CD4-positive, alpha-beta T cell treated with Interleukin-17A for 4 hours (primary cell): ENCODE data around the gene CD63.

ENCODE experiments used
- DNase-seq: peaks from one replicate; pipeline ENCODE4 v3.0.0-alpha.2; 2020; ENCODE audit warnings: mixed read lengths

Gene CD63

DNA sequence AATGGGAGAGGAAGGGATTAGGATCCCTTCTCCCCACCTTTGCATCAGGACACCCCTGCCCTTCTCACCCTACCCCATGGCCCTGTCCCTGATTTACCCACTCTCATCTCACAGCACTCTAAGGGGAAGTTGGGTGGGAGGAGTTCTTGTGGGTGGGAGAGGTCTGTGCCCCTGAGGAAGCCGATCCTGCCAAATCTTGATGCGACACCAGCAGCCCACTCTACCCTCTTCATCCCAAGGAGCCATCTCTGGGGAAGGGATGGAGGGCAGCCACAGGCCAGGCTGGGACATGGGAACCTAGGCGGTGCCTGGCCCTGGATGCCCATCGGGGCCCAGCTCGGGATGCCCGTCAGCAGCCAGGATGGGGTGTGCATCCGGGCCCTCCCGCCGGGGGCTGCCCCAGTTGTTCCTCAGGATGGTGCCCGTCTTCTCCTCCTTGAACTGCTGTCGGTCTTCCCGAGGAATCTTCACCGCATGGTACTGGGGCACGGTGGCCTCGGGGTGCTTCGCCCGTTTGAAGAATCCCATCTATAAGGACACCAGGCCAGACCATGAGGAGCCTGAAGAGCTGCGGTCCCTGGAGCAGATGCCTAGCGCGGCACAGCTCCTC is 43.9 kb downstream of the CD63 start:
- no peak for DNase-seq

DNA sequence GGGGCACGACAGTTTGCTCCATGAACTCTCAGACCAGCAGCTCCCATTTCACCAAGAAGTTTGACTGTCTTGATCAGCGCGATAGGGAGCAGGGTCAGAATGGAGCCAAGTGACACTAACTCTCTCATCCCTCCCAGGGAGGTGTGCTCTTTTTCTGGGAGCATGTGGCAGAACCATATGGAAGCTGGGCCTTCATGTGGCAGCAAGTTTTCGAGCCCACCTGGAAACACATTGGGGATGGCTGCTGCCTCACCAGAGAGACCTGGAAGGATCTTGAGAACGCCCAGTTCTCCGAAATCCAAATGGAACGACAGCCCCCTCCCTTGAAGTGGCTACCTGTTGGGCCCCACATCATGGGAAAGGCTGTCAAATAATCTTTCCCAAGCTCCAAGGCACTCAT is 45.1 kb downstream of the CD63 start:
- no peak for DNase-seq

DNA sequence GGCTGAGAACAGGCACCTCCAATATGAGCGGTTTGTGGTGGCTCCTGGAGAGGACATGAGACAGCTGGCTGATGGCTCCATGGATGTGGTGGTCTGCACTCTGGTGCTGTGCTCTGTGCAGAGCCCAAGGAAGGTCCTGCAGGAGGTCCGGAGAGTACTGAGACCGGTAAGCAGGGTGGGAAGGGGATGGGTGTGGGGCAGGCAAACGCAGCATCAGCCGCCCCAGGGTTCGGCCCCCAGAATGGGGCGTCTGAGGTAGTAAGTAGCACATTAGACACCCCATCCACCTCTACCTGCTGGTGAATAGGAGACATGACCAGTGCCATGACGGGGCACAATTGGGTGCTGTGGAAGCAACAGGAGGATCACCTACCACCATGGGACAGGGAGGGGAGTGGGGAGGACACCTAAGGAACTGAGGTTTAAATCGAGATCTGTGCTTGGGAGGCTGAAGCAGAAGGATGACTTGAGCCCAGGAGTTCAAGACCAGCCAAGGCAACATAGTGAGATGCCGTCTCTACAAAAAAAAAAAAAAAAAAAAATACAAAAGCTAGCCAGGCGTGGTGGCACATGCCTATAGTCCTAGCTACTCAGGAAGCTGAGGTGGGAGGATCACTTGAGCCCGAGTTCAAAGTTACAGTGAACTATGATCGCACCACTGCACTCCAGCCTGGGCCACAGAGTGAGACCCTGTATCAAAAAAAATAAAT is 46.6 kb downstream of the CD63 start:
- no peak for DNase-seq

DNA sequence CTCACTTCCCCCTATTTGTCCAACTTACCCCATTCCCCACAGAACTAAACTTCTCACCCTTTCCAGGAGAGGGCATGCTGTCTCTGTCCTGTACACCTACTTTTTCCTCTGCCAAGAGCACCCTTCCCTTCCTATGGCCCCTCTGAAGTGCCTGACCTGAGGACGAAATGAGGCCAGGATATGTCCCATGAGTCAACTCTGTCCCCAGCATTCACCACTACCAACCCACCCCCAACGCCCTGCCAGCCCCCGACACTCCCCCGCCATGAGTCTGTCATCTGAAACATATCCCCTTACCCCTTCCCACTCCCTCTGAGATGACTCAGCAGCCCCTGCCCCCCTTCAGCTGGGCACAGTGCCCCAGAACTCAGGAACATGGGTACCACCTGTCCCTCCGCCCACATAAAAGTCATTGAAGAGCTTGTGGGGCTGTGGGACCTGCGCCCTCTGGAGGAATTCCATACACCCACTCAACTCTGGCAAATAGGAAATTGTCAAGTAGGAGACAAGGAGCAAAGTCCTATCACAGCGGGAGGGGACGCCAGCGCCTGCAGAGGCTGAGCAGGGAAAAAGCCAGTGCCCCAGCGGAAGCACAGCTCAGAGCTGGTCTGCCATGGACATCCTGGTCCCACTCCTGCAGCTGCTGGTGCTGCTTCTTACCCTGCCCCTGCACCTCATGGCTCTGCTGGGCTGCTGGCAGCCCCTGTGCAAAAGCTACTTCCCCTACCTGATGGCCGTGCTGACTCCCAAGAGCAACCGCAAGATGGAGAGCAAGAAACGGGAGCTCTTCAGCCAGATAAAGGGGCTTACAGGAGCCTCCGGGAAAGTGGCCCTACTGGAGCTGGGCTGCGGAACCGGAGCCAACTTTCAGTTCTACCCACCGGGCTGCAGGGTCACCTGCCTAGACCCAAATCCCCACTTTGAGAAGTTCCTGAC is 47.4 kb downstream of the CD63 start:
- DNase-seq, result no peak

DNA sequence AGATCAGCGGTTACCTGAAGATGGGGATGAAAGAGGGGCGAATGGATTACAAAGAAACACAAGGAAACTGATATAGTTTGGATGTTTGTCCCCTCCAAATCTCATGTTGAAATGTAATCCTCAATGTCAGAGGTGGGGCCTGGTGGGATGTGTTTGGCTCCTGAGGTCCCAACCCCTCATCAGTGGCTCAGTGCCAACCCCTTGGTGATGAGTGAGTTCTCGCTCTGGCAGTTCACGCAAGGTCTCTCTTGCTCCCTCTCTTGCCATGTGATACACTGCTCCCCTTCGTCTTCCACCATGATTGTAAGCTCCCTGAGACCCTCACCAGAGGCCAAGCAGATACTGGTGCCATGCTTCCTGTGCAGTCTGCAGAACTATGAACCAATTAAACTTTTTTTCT is 49.1 kb downstream of the CD63 start:
- no peak for DNase-seq

DNA sequence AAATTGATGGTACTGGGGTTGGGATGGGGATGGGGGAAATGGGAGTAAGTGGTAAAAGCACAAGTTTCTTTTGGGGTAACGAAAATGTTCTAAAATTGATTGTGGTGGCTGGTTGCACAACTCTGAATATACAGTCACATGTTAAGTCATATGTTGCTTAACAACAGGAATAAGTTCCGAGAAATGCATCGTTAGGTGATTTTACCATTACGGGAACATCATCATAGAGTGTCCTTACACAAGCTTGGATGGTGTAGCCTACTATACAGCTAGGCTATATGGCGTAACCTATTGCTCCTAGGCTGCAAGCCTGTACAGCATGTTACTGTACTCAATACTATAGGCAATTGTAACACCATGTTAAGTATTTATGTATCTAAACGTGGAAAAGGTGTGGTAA is 52.1 kb downstream of the CD63 start:
- no peak for DNase-seq

DNA sequence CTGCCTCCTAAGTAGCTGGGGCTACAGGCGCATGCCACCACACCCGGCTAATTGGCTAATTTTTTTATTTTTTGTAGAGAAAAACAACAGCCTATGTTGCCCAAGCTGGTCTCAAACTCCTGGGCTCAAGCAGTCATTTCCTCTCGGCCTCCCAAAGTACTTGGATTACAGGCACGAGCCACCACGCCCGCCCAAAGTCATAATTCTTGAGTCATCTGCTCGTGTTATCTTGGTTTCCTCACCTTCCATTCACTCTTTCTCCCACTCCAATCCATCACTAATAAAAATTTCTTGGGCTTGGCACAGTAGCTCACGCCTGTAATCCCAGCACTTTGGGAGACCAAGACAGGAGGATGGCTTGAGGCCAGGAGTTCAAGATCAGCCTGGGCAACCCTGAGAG is 53.1 kb downstream of the CD63 start:
- DNase-seq, result no peak
